Fibroblast of upper back skin (primary cell): ENCODE measurements around the gene CTNNA2.

Experiments
- DNase-seq: peaks from one replicate; pipeline ENCODE4 v3.0.0-alpha.2; 2013

The CTNNA2 gene

GRCh38 chr2:79512442-79513401 is at the start of gene CTNNA2:
Gene CTNNA2, plus strand, starts transcription at chr2:79513051.
- peak; percentile 20 for DNase-seq

GRCh38 chr2:79487399-79487798 is 25.5 kb upstream of the CTNNA2 start:
- no peak for DNase-seq

GRCh38 chr2:79511320-79511951 is 1.4 kb upstream of the CTNNA2 start:
- DNase-seq: peak; percentile 48

- DNase-seq: no peak
Measured at GRCh38 chr2:79513711-79514110, 860 bp downstream of the CTNNA2 start.

GRCh38 chr2:79529636-79530035 is 16.8 kb downstream of the CTNNA2 start:
- DNase-seq: no peak

- no peak for DNase-seq
Measured at GRCh38 chr2:79530443-79530842, 17.6 kb downstream of the CTNNA2 start.

GRCh38 chr2:79547568-79547967 is 34.7 kb downstream of the CTNNA2 start:
- no peak for DNase-seq

GRCh38 chr2:79552653-79553052 is 39.8 kb downstream of the CTNNA2 start:
- DNase-seq: no peak

- no peak for DNase-seq
Measured at GRCh38 chr2:79554899-79555298, 42.0 kb downstream of the CTNNA2 start.

- DNase-seq: no peak
Measured at GRCh38 chr2:79564065-79564464, 51.2 kb downstream of the CTNNA2 start.

GRCh38 chr2:79569048-79569447 is 56.2 kb downstream of the CTNNA2 start:
- DNase-seq: no peak

GRCh38 chr2:79573895-79574674 is 61.2 kb downstream of the CTNNA2 start:
- DNase-seq: no peak

- DNase-seq: no peak
Measured at GRCh38 chr2:79576451-79576850, 63.6 kb downstream of the CTNNA2 start.

- DNase-seq: no peak
Measured at GRCh38 chr2:79578952-79579351, 66.1 kb downstream of the CTNNA2 start.

- DNase-seq: peak; percentile 1
Measured at GRCh38 chr2:79580175-79580574, 67.3 kb downstream of the CTNNA2 start.

GRCh38 chr2:79585701-79586433 is 73.0 kb downstream of the CTNNA2 start:
- DNase-seq: peak; percentile 25

- DNase-seq: no peak
Measured at GRCh38 chr2:79591281-79591680, 78.4 kb downstream of the CTNNA2 start.

- no peak for DNase-seq
Measured at GRCh38 chr2:79593237-79593867, 80.5 kb downstream of the CTNNA2 start.

- no peak for DNase-seq
Measured at GRCh38 chr2:79596403-79596802, 83.6 kb downstream of the CTNNA2 start.

GRCh38 chr2:79604748-79605147 is 91.9 kb downstream of the CTNNA2 start:
- DNase-seq: no peak

- DNase-seq: no peak
Measured at GRCh38 chr2:79611448-79612016, 98.7 kb downstream of the CTNNA2 start.

- DNase-seq: no peak
Measured at GRCh38 chr2:79612999-79613398, 100.1 kb downstream of the CTNNA2 start.
